GM19328 (cell line): ENCODE measurements around the gene VWA2.

ENCODE experiments used
- ATAC-seq: cut with Tn5 transposase; IDR thresholded peaks from one replicate; pipeline ENCODE4 v1.9.1; 2021; ENCODE audit warnings: mild to moderate bottlenecking, moderate library complexity; ENCODE audit not compliant: unreplicated experiment

Gene VWA2

GRCh38 chr10:114337510-114338462 is 98.7 kb downstream of the VWA2 start:
- ATAC-seq = no peak

GRCh38 chr10:114340816-114341215 is 101.8 kb downstream of the VWA2 start:
- no peak for ATAC-seq
